ENCODE data around the gene GRIA3. TPM values are rescaled to one million over a fixed set of nuclear protein-coding genes. Genes with fewer than 3 reads are reported as not detected.

The GRIA3 gene
- total RNA-seq, 1 experiment from 2014 or later, result 1.4 TPM

- Histone ChIP-seq H3K23me2 (ENCODE audit: insufficient read length, low read depth, low read length, poor library complexity, severe bottlenecking) (no peaks in the 10 kb centered on the region), H2BK20ac (ENCODE audit: low read depth, low read length, poor library complexity, severe bottlenecking) (no peak overlapping the region), H3K9me3 (ENCODE audit: control insufficient read depth, low read depth, low read length) (peaks cover 4% of the 10 kb centered on the region), H3K4me2 (ENCODE audit: insufficient read depth, insufficient read length, low read length) (no peak overlapping the region), H4K5ac (ENCODE audit: insufficient read length, low read depth, low read length) (no peak overlapping the region), H3K4me1 (ENCODE audit: insufficient read depth, low read length) (no peaks in the 10 kb centered on the region), H3K4ac (ENCODE audit: low read depth, low read length) (no peak overlapping the region), H3K9ac (ENCODE audit: extremely low read depth, insufficient read length, low read length) (no peak overlapping the region), H3K27me3 (ENCODE audit: insufficient read depth, low read length) (no peaks in the 10 kb centered on the region), H3K79me2 (ENCODE audit: insufficient read depth, low read length) (no peaks in the 10 kb centered on the region), H3K79me1 (ENCODE audit: insufficient read depth, low read depth, low read length, poor library complexity, severe bottlenecking) (no peaks in the 10 kb centered on the region), H3K18ac (ENCODE audit: insufficient read length, low read depth, low read length) (no peak overlapping the region), H4K91ac (ENCODE audit: insufficient read length, low read depth, low read length) (no peak overlapping the region), H3K27ac (ENCODE audit: insufficient read length, low read depth, low read length) (no peak overlapping the region), H3T11ph (ENCODE audit: low read length) (no peak overlapping the region), H2BK15ac (ENCODE audit: low read depth, low read length) (no peak overlapping the region), H3K14ac (ENCODE audit: insufficient read depth, low read length) (no peak overlapping the region), H2BK5ac (ENCODE audit: insufficient read length, low read length) (no peak overlapping the region), H2AK5ac (ENCODE audit: insufficient read length, low read length) (no peak overlapping the region), H3K56ac (ENCODE audit: insufficient read length, low read depth, low read length) (no peak overlapping the region), H3K23ac (ENCODE audit: insufficient read length, low read depth, low read length) (no peak overlapping the region), H4K8ac (replicated peaks; ENCODE audit: insufficient read length, low read depth, low read length) (no peak overlapping the region), H2BK120ac (ENCODE audit: low read depth, low read length, poor library complexity, severe bottlenecking) (no peak overlapping the region), H2AFZ (ENCODE audit: low read length) (no peak overlapping the region), H2BK12ac (ENCODE audit: insufficient read length, low read depth, low read length) (no peak overlapping the region), H4K20me1 (ENCODE audit: control insufficient read depth, insufficient read depth, insufficient read length) (no peaks in the 10 kb centered on the region)
- no peak for DNase-seq
- H3K4me1 Mint-ChIP-seq, result peaks cover 0 to 8% of the 10 kb centered on the region in 2 experiments; a peak in 2 of 4 replicates
- no peak overlapping the region for H3K4me3 Mint-ChIP-seq
- peaks cover 0 to 63% of the 10 kb centered on the region in 2 experiments; a peak in 2 of 5 replicates for H3K9me3 Mint-ChIP-seq
- no peaks in the 10 kb centered on the region for H3K36me3 Mint-ChIP-seq (ENCODE audit: insufficient read depth in 1 of 3, low read depth in 3 of 3)
- no peaks in the 10 kb centered on the region for H3K27me3 Mint-ChIP-seq (ENCODE audit: low read depth)
- no CpG with 5 or more reads among the region's 5 CpGs for WGBS (ENCODE audit: extremely low coverage, insufficient read length, low lambda C conversion rate)
- no peak for TF ChIP-seq CTCF (conservative IDR thresholded peaks at IDR 0.05)
- no peak overlapping the region for H3K27ac Mint-ChIP-seq
Measured at GRCh38 chrX:123476611-123477219, 292.6 kb downstream of the GRIA3 start.

Measured in H9 (cell line).